Hepatocyte (in vitro differentiated cells): ENCODE measurements around the gene GMEB2. TPM values are rescaled to one million over a fixed set of nuclear protein-coding genes. Genes with fewer than 3 reads are reported as not detected.

Source experiments
- DNase-seq: peaks from one replicate; pipeline ENCODE4 v3.0.0-alpha.2; 2016; ENCODE audit warnings: low spot score
- H2AFZ ChIP-seq: fragments of 200-600 bp; sonication (generic); 2 replicates; pipeline ENCODE4 v1.6.0; 2016; ENCODE audit warnings: antibody characterized with exemption, mild to moderate bottlenecking
- H3K27ac ChIP-seq: fragments of 200-600 bp; sonication (generic); 2 replicates; pipeline ENCODE4 v1.5.1; 2016; ENCODE audit warnings: mild to moderate bottlenecking
- H3K27me3 ChIP-seq: fragments of 200-600 bp; sonication (generic); 2 replicates; pipeline ENCODE4 v1.6.1; 2016
- H3K36me3 ChIP-seq: fragments of 200-600 bp; sonication (generic); replicated peaks from 2 replicates; pipeline ENCODE4 v1.5.1; 2016; ENCODE audit warnings: low read depth; ENCODE audit not compliant: insufficient read depth
- H3K4me1 ChIP-seq: fragments of 200-600 bp; sonication (generic); 2 replicates; pipeline ENCODE4 v1.5.1; 2016; ENCODE audit warnings: mild to moderate bottlenecking, moderate library complexity; ENCODE audit not compliant: insufficient read depth
- H3K4me2 ChIP-seq: fragments of 200-600 bp; sonication (generic); 2 replicates; pipeline ENCODE4 v1.6.0; 2016
- H3K4me3 ChIP-seq: fragments of 200-600 bp; sonication (generic); 2 replicates; pipeline ENCODE4 v1.5.1; 2016; ENCODE audit warnings: mild to moderate bottlenecking
- H3K79me2 ChIP-seq: fragments of 200-600 bp; sonication (generic); 2 replicates; pipeline ENCODE4 v1.6.0; 2017; ENCODE audit warnings: mild to moderate bottlenecking
- H3K9me2 ChIP-seq: fragments of 200-600 bp; sonication (generic); replicated peaks from 2 replicates; pipeline ENCODE4 v1.6.0; 2017; ENCODE audit warnings: mild to moderate bottlenecking; ENCODE audit not compliant: insufficient read depth
- H3K9me3 ChIP-seq: fragments of 200-600 bp; sonication (generic); 2 replicates; pipeline ENCODE4 v1.5.1; 2016; ENCODE audit warnings: low read depth, mild to moderate bottlenecking
- H4K20me1 ChIP-seq: fragments of 200-600 bp; sonication (generic); 2 replicates; pipeline ENCODE4 v1.6.0; 2016; ENCODE audit warnings: mild to moderate bottlenecking; ENCODE audit not compliant: insufficient read depth, poor library complexity, severe bottlenecking
- EZH2 ChIP-seq: fragments of 200-600 bp; sonication (generic); IDR thresholded peaks from 2 replicates; pipeline ENCODE4 v1.6.1; 2016; ENCODE audit warnings: antibody characterized with exemption, mild to moderate bottlenecking, borderline replicate concordance
- EZH2phosphoT487 ChIP-seq: fragments of 200-600 bp; sonication (generic); IDR thresholded peaks from one replicate; pipeline ENCODE4 v1.6.1; 2018; ENCODE audit warnings: antibody characterized with exemption, mild to moderate bottlenecking, low read depth, moderate library complexity; ENCODE audit not compliant: unreplicated experiment, severe bottlenecking
- WGBS: methylation state at CpG from one replicate; pipeline ENCODE4 v1.1.6; 2016; ENCODE audit warnings: low lambda C conversion rate; ENCODE audit errors: missing lambda C conversion rate; 5-methylcytosine and 5-hydroxymethylcytosine counted together
- polyA plus RNA-seq: library from polyadenylated mRNA; unstranded; fragments of >200 nt; fragmentation: Nextera tagmentation; extraction: Ambion mirVana; gene quantifications from 2 replicates; pipeline ENCODE4 v1.2.1, GENCODE V29; 2016
- total RNA-seq: library from RNA; depleted of rRNA; stranded (reverse); fragments of >200 nt; gene quantifications from 2 replicates; pipeline ENCODE4 v1.2.3, GENCODE V29; 2014
- TF ChIP-seq, protein P1 (sequence below): fragments of 200-600 bp; sonication (generic); IDR thresholded peaks from 2 replicates; pipeline ENCODE4 v1.5.1; 2016; ENCODE audit warnings: antibody characterized with exemption, mild to moderate bottlenecking; ENCODE audit not compliant: poor library complexity

Gene GMEB2
- total and polyA plus RNA-seq, 2 experiments from 2014 or later: 8.7 to 10.7 TPM

DNA sequence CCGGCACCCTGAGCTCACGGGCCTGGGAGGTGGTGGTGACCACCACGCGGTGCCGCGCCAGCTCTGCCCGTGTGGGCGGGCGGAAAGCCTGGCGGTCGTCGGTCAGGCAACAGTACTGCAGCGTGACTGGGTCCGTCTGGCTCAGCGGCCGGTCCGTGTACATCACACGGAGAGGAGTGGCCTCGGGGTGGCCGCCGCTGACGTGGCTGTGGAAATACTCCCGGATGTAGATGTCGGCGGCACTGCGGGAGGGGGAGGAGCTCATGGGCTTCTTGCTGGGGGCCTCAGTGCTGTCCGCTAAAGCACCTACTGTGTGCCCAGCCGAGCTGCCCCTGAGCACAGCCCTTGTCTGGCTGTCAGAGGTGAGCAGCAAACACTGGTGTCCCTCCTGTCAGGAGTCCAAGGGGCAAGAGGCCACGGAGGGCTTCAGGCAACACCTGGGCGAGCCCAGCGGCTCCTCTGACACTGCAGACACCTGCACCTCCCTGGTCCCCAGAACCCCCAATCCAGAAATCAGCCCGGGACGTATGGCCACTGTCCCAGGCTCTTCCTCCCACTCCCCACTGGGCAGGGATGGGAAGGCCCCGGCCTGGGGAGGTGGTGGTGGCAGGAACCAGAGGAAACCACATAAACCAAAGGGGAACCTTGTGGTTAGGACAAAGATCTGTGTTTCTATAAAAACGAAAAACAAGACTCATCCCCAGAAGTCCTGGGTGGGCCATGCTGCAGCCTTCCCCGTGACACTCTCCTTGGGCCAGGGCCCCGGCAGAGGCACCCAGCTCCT, 59.3 kb downstream of the GMEB2 start:
- 95% methylated on average over 33 of the region's 37 CpGs for WGBS
- H4K20me1 ChIP-seq: no peaks in the 10 kb centered on the region
- H3K4me1 ChIP-seq: no peaks in the 10 kb centered on the region
- H3K9me2 ChIP-seq: no peaks in the 10 kb centered on the region
- H2AFZ ChIP-seq: no peak overlapping the region
- H3K27me3 ChIP-seq: no peaks in the 10 kb centered on the region
- no peaks in the 10 kb centered on the region for H3K79me2 ChIP-seq
- no peak for DNase-seq
- no peaks in the 10 kb centered on the region for H3K9me3 ChIP-seq
- TF ChIP-seq EZH2: no peak
- TF ChIP-seq EZH2phosphoT487: no peak
- TF ChIP-seq, protein P1, sequence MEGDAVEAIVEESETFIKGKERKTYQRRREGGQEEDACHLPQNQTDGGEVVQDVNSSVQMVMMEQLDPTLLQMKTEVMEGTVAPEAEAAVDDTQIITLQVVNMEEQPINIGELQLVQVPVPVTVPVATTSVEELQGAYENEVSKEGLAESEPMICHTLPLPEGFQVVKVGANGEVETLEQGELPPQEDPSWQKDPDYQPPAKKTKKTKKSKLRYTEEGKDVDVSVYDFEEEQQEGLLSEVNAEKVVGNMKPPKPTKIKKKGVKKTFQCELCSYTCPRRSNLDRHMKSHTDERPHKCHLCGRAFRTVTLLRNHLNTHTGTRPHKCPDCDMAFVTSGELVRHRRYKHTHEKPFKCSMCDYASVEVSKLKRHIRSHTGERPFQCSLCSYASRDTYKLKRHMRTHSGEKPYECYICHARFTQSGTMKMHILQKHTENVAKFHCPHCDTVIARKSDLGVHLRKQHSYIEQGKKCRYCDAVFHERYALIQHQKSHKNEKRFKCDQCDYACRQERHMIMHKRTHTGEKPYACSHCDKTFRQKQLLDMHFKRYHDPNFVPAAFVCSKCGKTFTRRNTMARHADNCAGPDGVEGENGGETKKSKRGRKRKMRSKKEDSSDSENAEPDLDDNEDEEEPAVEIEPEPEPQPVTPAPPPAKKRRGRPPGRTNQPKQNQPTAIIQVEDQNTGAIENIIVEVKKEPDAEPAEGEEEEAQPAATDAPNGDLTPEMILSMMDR: no peak
- no peaks in the 10 kb centered on the region for H3K36me3 ChIP-seq
- no peak overlapping the region for H3K4me3 ChIP-seq
- no peak overlapping the region for H3K4me2 ChIP-seq
- no peak overlapping the region for H3K27ac ChIP-seq

DNA sequence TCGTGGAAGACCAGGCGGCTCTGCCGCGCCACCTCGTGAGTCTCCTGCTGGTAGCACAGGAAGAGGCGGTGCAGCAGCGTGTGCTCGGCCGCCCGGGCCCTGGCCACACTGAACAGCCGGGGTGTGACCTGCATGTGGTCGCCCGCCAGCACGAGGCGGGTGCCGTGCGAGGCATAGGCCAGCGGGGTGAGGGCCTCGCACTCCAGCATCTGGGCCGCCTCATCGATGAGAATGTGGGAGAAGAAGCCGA, 59.8 kb downstream of the GMEB2 start:
- H3K9me2 ChIP-seq: no peaks in the 10 kb centered on the region
- no peaks in the 10 kb centered on the region for H3K4me1 ChIP-seq
- H3K4me3 ChIP-seq: no peak overlapping the region
- DNase-seq: no peak
- TF ChIP-seq EZH2 (no peak), EZH2phosphoT487 (no peak)
- TF ChIP-seq, protein P1: no peak
- no peaks in the 10 kb centered on the region for H3K9me3 ChIP-seq
- H4K20me1 ChIP-seq: no peaks in the 10 kb centered on the region
- no peak overlapping the region for H3K27ac ChIP-seq
- no peaks in the 10 kb centered on the region for H3K36me3 ChIP-seq
- 98% methylated on average over 21 of the region's 22 CpGs for WGBS
- H3K79me2 ChIP-seq: no peaks in the 10 kb centered on the region
- H3K4me2 ChIP-seq: no peak overlapping the region
- H2AFZ ChIP-seq: no peak overlapping the region
- H3K27me3 ChIP-seq: no peaks in the 10 kb centered on the region

DNA sequence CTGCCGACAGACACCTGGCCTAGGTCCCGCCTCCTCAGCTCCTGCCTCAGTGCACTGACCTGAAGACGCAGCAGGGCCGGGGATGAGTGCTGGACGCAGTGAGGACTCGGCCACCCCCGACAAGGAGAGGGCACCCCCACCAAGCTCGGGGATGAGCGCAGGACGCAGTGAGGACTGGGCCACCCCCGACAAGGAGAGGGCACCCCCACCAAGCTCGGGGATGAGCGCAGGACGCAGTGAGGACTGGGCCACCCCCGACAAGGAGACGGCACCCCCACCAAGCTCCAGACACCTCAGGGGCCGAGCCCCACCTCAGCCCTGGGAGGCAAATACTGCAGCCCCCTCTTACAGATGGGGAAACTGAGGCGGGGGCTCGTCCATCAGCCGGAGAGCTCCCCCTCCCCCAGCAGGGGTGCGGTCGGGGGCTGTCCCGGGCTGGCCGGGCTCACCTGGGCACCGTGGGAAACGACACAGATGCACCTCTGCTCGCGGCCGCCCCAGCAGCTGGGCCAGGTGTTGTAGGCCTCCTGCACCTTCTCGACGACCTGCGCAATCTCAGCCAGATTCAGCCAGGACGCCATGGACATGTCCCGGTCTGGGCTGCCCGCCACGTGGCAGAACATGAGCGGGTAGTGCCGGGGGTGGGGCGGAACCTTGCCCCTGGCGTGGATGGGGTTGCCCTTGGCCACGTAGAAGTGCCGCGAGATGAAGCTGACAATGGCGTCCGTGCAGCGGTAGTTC, 60.3 kb downstream of the GMEB2 start:
- Histone ChIP-seq H3K36me3 (no peaks in the 10 kb centered on the region), H3K27ac (no peak overlapping the region), H3K79me2 (no peaks in the 10 kb centered on the region), H4K20me1 (no peaks in the 10 kb centered on the region), H3K9me2 (no peaks in the 10 kb centered on the region), H2AFZ (no peak overlapping the region), H3K4me3 (no peak overlapping the region), H3K4me2 (no peak overlapping the region), H3K27me3 (no peaks in the 10 kb centered on the region), H3K4me1 (no peaks in the 10 kb centered on the region), H3K9me3 (no peaks in the 10 kb centered on the region)
- 95% methylated on average over 42 of the region's 46 CpGs for WGBS
- TF ChIP-seq, protein P1: no peak
- TF ChIP-seq EZH2phosphoT487: no peak
- no peak for TF ChIP-seq EZH2
- no peak for DNase-seq
